NT2/D1 (cell line): ENCODE data around the gene ZNF891.

Experiments used
- DNase-seq: peaks from one replicate; pipeline ENCODE4 v3.0.0-alpha.2; 2011; ENCODE audit warnings: low read depth, low spot score
- H3K27me3 ChIP-seq: 2 replicates; pipeline ENCODE4 v1.6.0; 2011; ENCODE audit warnings: mild to moderate bottlenecking; ENCODE audit not compliant: insufficient read length, insufficient read depth
- H3K36me3 ChIP-seq: 2 replicates; pipeline ENCODE4 v1.6.1; 2011; ENCODE audit warnings: mild to moderate bottlenecking, low read length, mixed read lengths; ENCODE audit not compliant: insufficient read depth, insufficient read length
- H3K4me1 ChIP-seq: 2 replicates; pipeline ENCODE4 v1.5.1; 2011; ENCODE audit not compliant: insufficient read depth, insufficient read length
- H3K4me3 ChIP-seq: 2 replicates; pipeline ENCODE4 v1.5.1; 2011; ENCODE audit warnings: low read depth; ENCODE audit not compliant: insufficient read length
- H3K9ac ChIP-seq: 2 replicates; pipeline ENCODE4 v1.6.0; 2011; ENCODE audit warnings: low read depth; ENCODE audit not compliant: insufficient read length
- H3K9me3 ChIP-seq: 2 replicates; pipeline ENCODE4 v1.5.1; 2011; ENCODE audit warnings: mild to moderate bottlenecking, low read length; ENCODE audit not compliant: insufficient read depth
- SUZ12 ChIP-seq: IDR thresholded peaks from 2 replicates; pipeline ENCODE4 v1.6.1; 2011; ENCODE audit not compliant: insufficient read length, insufficient read depth; ENCODE audit errors: extremely low read depth
- YY1 ChIP-seq: IDR thresholded peaks from 2 replicates; pipeline ENCODE4 v1.6.1; 2011; ENCODE audit not compliant: insufficient read length, insufficient read depth
- ZNF274 ChIP-seq: IDR thresholded peaks from 2 replicates; pipeline ENCODE4 v1.6.1; 2011; ENCODE audit warnings: mild to moderate bottlenecking, low read depth, low read length

ZNF891 gene

DNA sequence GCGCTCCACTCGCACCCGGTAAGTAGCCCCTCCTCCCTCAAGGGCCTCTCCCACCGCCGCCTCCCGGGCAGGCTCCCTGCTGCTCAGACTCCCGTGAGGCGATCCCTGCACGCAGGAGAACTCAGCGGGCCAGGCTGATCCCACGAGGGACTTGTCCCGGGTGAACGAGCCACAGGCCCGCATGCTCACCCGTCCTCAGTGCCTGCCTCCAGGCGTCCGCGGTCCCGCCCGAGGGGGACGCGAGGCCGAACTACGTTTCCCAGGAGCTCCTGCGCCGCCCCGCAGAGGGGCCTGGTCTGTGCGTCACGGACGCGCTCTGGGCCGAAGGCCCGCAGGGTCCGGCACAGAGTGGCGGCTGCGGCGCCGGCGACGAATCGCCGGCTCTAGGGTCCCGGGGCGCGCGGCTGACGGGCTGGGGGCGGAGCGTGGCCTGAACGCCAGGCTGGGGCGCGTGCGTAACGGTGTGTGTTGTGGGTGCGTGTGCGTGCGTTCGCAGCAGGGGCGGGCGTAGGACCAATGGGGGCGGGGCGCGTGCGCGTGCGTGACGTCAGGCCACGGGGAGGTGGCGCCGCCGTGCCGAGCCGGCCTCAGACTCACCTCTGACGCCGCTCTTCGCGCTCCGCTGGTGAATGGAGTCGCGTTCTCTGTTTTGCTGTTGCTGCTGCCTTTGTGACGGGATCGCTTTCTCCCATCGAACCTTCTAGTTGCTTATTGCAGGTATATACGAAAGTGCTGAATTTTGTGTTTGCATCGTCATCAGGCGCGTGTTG lies at the start of gene ZNF891, which contains the start of gene ZNF10:
Gene ZNF891, minus strand, starts transcription at position 237 of the 770 bp plus-strand sequence. CDS start 8,356 bp downstream, outside the sequence.
Gene ZNF10, plus strand, starts transcription at position 590 of the 770 bp plus-strand sequence. CDS start 13,866 bp downstream, outside the sequence.
- Histone ChIP-seq H3K9me3 (peaks cover 68% of the 10 kb centered on the region), H3K4me3 (peak within 1 kb of the TSS; percentile 95), H3K9ac (peak within 1 kb of the TSS; percentile 94), H3K27me3 (no peaks in the 10 kb centered on the region), H3K36me3 (peaks cover 51% of the 10 kb centered on the region), H3K4me1 (no peaks in the 10 kb centered on the region)
- TF ChIP-seq ZNF274 = no peak
- TF ChIP-seq SUZ12 = no peak
- no peak for TF ChIP-seq YY1
- DNase-seq = peak; percentile 93

GRCh38 chr12:133174901-133175300 lies 44.8 kb upstream of the ZNF891 start:
- Histone ChIP-seq H3K9me3 (peaks cover 41% of the 10 kb centered on the region), H3K4me1 (no peaks in the 10 kb centered on the region), H3K4me3 (no peak overlapping the region), H3K36me3 (no peaks in the 10 kb centered on the region), H3K27me3 (no peaks in the 10 kb centered on the region), H3K9ac (no peak overlapping the region)
- DNase-seq = no peak
- TF ChIP-seq ZNF274 (no peak), YY1 (no peak), SUZ12 (no peak)

- Histone ChIP-seq H3K36me3 (no peaks in the 10 kb centered on the region), H3K9ac (no peak overlapping the region), H3K4me3 (no peak overlapping the region), H3K27me3 (no peaks in the 10 kb centered on the region), H3K4me1 (no peaks in the 10 kb centered on the region), H3K9me3 (peaks cover 49% of the 10 kb centered on the region)
- DNase-seq = no peak
- TF ChIP-seq YY1 (no peak), SUZ12 (no peak), ZNF274 (no peak)
Observed at GRCh38 chr12:133172491-133172890, 42.4 kb upstream of the ZNF891 start.

- peaks cover 45% of the 10 kb centered on the region for H3K9me3 ChIP-seq
- H3K36me3 ChIP-seq = no peaks in the 10 kb centered on the region
- H3K4me3 ChIP-seq = no peak overlapping the region
- no peaks in the 10 kb centered on the region for H3K27me3 ChIP-seq
- DNase-seq = no peak
- TF ChIP-seq ZNF274 = no peak
- TF ChIP-seq YY1 = no peak
- TF ChIP-seq SUZ12 = no peak
- no peak overlapping the region for H3K9ac ChIP-seq
- no peaks in the 10 kb centered on the region for H3K4me1 ChIP-seq
Observed at GRCh38 chr12:133165776-133166175, 35.7 kb upstream of the ZNF891 start.

DNA sequence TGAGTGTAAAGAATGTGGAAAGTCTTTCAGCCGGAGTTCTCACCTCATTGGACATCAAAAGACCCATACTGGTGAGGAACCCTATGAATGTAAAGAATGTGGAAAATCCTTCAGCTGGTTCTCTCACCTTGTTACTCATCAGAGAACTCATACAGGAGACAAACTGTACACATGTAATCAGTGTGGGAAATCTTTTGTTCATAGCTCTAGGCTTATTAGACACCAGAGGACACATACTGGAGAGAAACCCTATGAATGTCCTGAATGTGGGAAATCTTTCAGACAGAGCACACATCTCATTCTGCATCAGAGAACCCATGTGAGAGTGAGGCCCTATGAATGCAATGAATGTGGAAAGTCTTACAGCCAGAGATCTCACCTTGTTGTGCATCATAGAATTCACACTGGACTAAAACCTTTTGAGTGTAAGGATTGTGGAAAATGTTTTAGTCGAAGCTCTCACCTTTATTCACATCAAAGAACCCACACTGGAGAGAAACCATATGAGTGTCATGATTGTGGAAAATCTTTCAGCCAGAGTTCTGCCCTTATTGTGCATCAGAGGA lies 26.1 kb upstream of the ZNF891 start:
- Histone ChIP-seq H3K4me3 (no peak overlapping the region), H3K9ac (no peak overlapping the region), H3K36me3 (peaks cover 76% of the 10 kb centered on the region), H3K27me3 (no peaks in the 10 kb centered on the region), H3K9me3 (peaks cover 92% of the 10 kb centered on the region), H3K4me1 (no peaks in the 10 kb centered on the region)
- DNase-seq = no peak
- TF ChIP-seq YY1 = no peak
- TF ChIP-seq ZNF274 = peak; percentile 95
- TF ChIP-seq SUZ12 = no peak

DNA sequence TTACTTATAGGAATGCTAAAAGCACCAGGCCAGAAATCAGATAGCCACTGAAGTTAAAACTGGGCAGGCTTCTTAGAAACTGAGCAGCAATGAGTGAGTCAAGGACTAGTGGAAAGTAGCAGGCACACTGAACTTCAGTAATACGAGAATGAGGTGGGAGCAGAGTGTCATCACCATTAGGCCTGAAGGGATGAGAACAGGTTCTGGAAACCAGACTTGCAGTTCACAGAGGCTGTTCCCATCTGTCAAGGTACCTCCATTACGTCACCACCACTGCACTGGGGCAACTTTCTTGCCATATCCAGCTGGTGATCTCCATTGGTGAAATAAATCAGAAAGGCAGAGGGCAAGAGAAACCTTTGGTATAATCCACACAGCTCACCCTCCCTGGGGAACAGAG lies 15.9 kb upstream of the ZNF891 start:
- Histone ChIP-seq H3K9ac (no peak overlapping the region), H3K36me3 (peaks cover 71% of the 10 kb centered on the region), H3K4me1 (no peaks in the 10 kb centered on the region), H3K27me3 (no peaks in the 10 kb centered on the region), H3K4me3 (no peak overlapping the region), H3K9me3 (peaks cover 64% of the 10 kb centered on the region)
- TF ChIP-seq ZNF274 (no peak), YY1 (no peak), SUZ12 (no peak)
- DNase-seq = no peak

DNA sequence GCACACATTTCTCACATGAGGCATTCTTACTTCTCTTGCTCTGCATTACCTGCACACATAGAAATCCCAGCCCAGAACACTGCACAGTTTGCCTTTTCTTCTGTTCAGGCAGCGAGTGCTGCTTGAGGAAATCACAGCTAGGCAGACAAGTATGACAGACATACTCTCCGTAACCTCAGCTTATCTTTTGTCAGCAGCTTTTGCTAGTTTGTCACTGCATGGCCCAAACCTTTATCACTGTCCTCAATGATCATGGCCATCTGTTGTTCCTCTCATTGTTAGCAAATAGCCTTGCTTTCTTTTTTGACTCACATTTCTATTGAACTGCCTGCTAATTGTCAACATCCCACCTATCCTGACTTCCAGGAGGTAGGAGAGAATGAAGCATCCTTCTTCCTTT lies 5.7 kb upstream of the ZNF891 start:
- Histone ChIP-seq H3K4me1 (no peaks in the 10 kb centered on the region), H3K36me3 (peaks cover 70% of the 10 kb centered on the region), H3K9ac (no peak overlapping the region), H3K4me3 (no peak overlapping the region), H3K27me3 (no peaks in the 10 kb centered on the region), H3K9me3 (peaks cover 80% of the 10 kb centered on the region)
- TF ChIP-seq YY1 (no peak), ZNF274 (no peak), SUZ12 (no peak)
- no peak for DNase-seq

GRCh38 chr12:133130808-133131128 lies 694 bp upstream of the ZNF891 start:
- Histone ChIP-seq H3K4me1 (no peaks in the 10 kb centered on the region), H3K9ac (peak overlapping the region; percentile 94), H3K9me3 (peaks cover 68% of the 10 kb centered on the region), H3K36me3 (peaks cover 52% of the 10 kb centered on the region), H3K27me3 (no peaks in the 10 kb centered on the region), H3K4me3 (peak overlapping the region; percentile 95)
- no peak for DNase-seq
- TF ChIP-seq YY1 (no peak), SUZ12 (no peak), ZNF274 (no peak)
